IPS-18a (cell line): ENCODE data around the gene NTN1.

Experiments
- H3K27ac ChIP-seq: one replicate; pipeline ENCODE4 v1.5.1; 2013; ENCODE audit warnings: low read length
- H3K27me3 ChIP-seq: one replicate; pipeline ENCODE4 v1.6.1; 2013; ENCODE audit warnings: mild to moderate bottlenecking, low read length; ENCODE audit not compliant: control insufficient read depth, insufficient read depth
- H3K36me3 ChIP-seq: one replicate; pipeline ENCODE4 v1.6.1; 2013; ENCODE audit warnings: low read depth, low read length; ENCODE audit not compliant: control insufficient read depth
- H3K4me1 ChIP-seq: one replicate; pipeline ENCODE4 v1.6.1; 2013; ENCODE audit warnings: low read depth, low read length; ENCODE audit not compliant: control insufficient read depth
- H3K4me3 ChIP-seq: one replicate; pipeline ENCODE4 v1.5.1; 2013; ENCODE audit warnings: low read length
- H3K9ac ChIP-seq: one replicate; pipeline ENCODE4 v1.6.1; 2013; ENCODE audit warnings: mild to moderate bottlenecking, low read length, moderate library complexity
- H3K9me3 ChIP-seq: one replicate; pipeline ENCODE4 v1.6.1; 2013; ENCODE audit warnings: low read depth, low read length; ENCODE audit not compliant: control insufficient read depth

NTN1 gene

DNA sequence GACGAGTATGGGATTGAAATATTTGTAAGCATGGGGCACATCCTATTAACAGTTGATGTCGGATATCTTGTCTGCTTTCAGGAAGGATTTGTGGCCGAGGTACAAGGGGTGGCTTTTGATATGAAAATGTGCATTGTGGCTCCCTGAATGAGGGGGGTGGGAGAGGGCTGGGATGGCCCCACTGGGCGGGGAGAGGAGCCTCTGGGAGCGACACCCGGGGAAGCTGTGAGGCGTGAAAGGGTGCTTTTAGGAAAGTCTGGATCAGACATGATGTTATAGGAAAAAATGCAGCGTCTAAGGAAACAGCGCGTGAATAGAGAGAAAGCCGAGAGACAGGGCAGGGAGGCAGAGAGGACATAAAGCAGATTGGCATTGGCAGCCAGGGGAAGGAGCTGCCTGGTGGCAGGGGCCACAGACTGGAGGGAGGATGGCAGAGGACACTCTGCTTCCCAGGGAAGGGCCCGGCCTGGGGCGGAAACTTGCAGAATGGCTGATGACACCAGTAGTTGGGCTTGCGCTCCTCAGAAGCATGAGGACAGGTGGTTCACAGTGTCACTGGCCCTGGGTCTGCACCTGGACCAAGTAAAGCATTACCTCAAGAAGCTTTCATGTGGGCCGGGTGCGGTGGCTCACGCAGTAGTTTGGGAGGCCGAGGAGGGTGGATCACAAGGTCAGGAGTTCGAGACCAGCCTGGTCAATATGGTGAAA, 95.7 kb downstream of the NTN1 start:
- peaks cover 25% of the 10 kb centered on the region for H3K27me3 ChIP-seq
- H3K9me3 ChIP-seq: no peaks in the 10 kb centered on the region
- no peak overlapping the region for H3K27ac ChIP-seq
- no peak overlapping the region for H3K9ac ChIP-seq
- no peak overlapping the region for H3K4me3 ChIP-seq
- peaks cover 17% of the 10 kb centered on the region for H3K4me1 ChIP-seq
- H3K36me3 ChIP-seq: no peaks in the 10 kb centered on the region

DNA sequence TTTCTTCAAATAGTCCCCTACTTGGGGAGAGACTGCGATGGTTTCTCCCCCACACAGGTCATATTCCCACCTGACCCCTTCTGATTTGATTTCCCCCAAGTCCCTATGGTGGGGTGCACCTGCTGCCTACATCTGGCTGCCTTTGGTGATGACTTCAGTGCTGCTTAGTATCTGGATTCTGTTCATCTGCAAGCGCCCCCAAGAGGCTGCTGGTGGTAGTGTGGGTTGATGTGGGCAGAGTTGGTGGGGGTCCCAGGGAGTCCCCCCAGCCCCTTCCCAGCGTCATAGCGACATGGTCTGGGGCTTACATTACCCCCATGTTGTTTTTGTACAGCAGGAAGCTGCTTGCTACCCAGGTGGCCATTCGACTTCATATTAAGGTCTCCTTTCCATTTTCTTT, 99.2 kb downstream of the NTN1 start:
- no peak overlapping the region for H3K9ac ChIP-seq
- no peak overlapping the region for H3K27ac ChIP-seq

DNA sequence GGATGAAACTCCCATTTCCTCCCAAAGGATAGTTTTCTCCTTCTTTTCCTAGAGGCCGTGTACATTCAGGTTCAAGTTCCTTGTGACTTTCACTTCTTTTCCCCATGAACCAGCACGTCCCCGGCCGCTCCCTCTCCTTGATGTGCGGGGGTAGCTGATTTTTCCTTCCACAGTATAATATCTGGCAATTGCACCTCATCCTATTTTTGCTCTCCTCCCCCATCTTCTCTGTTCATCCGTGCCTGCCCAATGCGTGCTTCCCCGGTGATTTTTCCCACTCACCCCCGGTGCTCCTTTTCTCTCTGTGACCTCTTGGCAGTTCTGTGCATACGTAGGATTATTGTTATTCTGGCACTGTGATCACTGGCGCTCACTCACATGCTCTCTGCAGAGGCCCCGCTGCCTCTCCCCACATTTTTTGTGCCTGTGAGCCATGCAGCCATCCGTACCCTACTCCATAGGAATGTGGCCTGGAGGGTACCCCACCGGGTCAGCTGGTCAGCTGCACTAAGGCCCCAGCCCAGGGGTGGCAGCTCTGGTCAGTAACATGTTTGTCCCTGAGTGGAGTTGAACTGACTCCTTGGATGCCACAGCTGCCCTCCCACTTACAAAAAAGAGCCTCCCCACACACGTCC, 100.0 kb downstream of the NTN1 start:
- Histone ChIP-seq H3K9me3 (no peaks in the 10 kb centered on the region), H3K4me1 (peaks cover 5% of the 10 kb centered on the region), H3K27me3 (peaks cover 8% of the 10 kb centered on the region), H3K27ac (no peak overlapping the region), H3K4me3 (no peak overlapping the region), H3K36me3 (no peaks in the 10 kb centered on the region), H3K9ac (no peak overlapping the region)

More for the DNA sequence above, 99.2 kb downstream of the NTN1 start:
- Histone ChIP-seq H3K4me3 (no peak overlapping the region), H3K36me3 (no peaks in the 10 kb centered on the region), H3K27me3 (peaks cover 15% of the 10 kb centered on the region), H3K9me3 (no peaks in the 10 kb centered on the region), H3K4me1 (peaks cover 11% of the 10 kb centered on the region)

DNA sequence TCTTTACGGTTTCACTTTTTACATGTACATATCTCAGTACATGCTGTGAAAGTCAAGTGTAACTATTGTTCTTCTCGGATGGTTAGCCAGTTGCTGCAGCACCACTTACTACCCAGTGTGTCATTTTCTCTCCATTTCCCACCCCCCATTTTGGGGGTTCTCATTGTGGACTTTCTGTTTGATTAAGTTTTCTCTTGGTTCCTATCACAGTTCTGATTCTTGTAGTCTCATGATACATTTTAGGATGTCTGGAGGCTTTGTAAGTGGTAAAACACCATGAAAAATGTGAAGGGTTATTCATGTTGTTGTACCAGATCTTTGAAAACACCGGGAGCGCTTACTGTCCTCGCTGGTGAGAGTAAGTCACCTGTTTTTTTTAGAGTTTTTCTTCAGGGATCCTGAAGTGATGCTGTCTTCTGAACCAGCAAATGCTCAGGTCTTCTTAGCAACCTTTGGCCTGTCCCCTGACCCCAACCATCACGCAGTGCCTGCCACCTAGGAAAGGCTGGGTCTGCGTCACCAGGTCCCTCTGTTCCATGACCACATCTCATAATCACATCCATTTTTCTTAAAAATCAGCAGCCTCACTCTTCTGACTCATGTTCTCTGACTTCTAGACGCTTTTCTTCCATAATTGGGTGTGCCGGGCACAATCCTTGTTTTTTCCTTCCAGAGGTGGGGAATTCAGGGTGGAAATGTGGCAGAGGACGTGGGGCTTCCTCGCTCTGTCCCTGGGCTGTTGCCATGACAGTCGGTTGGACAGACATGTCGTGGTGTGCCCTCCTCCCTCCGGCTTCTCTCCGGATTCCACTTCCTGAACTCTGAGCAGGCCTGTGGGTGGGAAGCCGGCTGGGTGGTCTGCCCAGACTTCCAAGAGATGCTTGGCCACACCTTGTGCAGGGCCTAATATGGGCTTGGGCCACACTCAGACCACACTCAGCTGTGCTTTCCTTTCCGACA, 102.6 kb downstream of the NTN1 start:
- H3K36me3 ChIP-seq: no peaks in the 10 kb centered on the region
- no peaks in the 10 kb centered on the region for H3K9me3 ChIP-seq
- H3K9ac ChIP-seq: no peak overlapping the region
- no peaks in the 10 kb centered on the region for H3K4me1 ChIP-seq
- no peak overlapping the region for H3K4me3 ChIP-seq
- H3K27me3 ChIP-seq: no peaks in the 10 kb centered on the region
- no peak overlapping the region for H3K27ac ChIP-seq

DNA sequence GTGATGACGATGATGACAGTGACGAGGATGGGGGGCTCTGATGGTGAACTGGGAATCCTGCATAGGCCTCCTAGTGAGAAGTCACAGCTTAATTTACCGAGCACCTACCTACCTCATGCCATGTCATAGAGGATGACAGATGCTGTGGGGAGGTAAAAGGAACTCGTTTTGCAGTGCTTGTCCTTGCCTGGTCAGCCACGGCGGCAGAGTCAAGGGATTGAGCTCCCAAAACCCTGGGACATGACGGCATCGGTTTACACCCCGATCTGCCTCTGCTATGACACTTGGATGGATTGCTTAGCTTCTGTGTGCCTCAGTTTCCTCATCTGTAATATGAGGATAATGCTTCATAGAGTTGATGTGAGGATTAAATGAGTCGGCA, 103.2 kb downstream of the NTN1 start:
- Histone ChIP-seq H3K4me1 (no peaks in the 10 kb centered on the region), H3K9me3 (no peaks in the 10 kb centered on the region), H3K9ac (no peak overlapping the region)

DNA sequence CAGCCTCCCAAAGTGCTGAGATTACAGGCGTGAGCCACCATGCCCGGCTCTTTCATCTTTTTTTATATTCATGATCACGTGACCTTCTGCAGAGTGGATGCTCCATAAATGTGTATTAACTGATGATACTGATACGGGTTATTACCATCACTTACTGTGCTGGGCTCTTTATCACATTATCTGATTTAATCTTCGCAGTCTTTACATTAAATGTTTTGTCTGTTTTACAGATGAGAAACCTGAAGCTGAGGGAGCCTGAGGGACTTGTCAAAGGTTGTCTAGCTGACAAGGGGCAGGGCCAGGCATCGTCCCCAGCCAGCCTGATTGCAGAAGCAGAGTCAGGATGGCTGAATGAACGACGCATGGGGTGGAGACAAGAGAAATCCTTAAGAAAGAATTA, 104.4 kb downstream of the NTN1 start:
- no peaks in the 10 kb centered on the region for H3K4me1 ChIP-seq
- no peaks in the 10 kb centered on the region for H3K36me3 ChIP-seq
- H3K9me3 ChIP-seq: no peaks in the 10 kb centered on the region
- no peak overlapping the region for H3K4me3 ChIP-seq
- H3K27me3 ChIP-seq: no peaks in the 10 kb centered on the region
- H3K9ac ChIP-seq: no peak overlapping the region
- H3K27ac ChIP-seq: no peak overlapping the region

More for the DNA sequence above, 103.2 kb downstream of the NTN1 start:
- Histone ChIP-seq H3K36me3 (no peaks in the 10 kb centered on the region), H3K27me3 (no peaks in the 10 kb centered on the region), H3K4me3 (no peak overlapping the region), H3K27ac (no peak overlapping the region)

DNA sequence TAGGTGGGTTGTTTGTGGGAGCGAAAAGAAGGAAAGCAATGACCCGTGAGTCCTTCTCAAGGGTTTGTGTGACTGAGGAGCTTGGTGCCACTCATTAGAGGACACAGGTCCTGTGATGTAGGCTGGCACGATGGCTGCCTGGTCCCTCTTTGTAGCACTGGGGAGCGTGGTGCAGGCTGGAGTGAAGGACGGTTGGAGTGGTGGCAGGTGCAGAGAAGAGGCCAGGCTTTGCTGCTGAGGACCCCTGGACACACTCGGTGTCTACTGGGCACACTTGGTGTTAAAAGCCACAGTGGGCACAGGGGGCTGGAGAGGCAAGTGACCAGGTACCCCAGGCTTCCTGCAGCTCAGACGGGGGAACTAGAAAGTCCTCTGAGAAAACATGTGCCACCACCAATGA, 106.0 kb downstream of the NTN1 start:
- Histone ChIP-seq H3K4me3 (no peak overlapping the region), H3K9ac (no peak overlapping the region)

DNA sequence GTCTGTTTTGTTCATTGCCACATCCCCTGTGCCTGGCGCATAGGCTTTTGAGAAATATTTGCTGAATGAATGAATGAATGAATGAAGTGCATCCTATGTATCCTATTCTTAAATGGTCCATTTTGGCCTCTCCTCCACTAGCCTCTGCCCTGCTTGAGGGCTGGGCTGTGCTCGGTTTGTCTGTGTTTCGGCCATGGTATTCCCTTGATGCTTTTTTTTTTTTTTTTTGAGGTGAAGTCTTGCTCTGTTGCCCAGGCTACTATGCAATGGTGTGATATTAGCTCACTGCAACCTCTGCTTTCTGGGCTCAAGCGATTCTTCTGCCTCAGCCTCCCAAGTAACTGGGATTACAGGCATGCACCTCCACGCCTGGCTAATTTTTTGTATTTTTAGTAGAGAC, 110.1 kb downstream of the NTN1 start:
- Histone ChIP-seq H3K27me3 (no peaks in the 10 kb centered on the region), H3K4me3 (no peak overlapping the region), H3K27ac (no peak overlapping the region), H3K9me3 (no peaks in the 10 kb centered on the region), H3K4me1 (no peaks in the 10 kb centered on the region), H3K36me3 (no peaks in the 10 kb centered on the region), H3K9ac (no peak overlapping the region)

More for the DNA sequence above, 106.0 kb downstream of the NTN1 start:
- Histone ChIP-seq H3K9me3 (no peaks in the 10 kb centered on the region), H3K27me3 (no peaks in the 10 kb centered on the region), H3K4me1 (no peaks in the 10 kb centered on the region), H3K27ac (no peak overlapping the region), H3K36me3 (no peaks in the 10 kb centered on the region)

DNA sequence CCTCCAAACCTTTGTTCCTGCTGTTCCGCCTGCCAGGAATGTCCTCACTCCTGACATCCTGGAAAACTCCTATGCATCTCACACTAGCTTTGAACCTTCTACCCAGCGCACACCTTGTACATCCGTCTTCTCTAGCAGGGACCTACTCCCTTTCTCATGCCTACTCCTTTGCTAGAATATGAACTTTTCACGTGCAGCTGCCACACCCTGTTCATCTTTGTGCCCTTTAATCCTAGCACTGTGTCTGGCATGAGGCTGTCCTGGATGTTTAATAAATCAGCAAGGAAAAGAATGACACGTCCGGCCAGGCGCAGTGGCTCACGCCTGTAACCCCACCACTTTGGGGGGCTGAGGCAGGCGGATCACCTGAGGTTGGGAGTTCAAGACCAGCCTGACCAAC, 111.0 kb downstream of the NTN1 start:
- Histone ChIP-seq H3K4me3 (no peak overlapping the region), H3K9me3 (no peaks in the 10 kb centered on the region), H3K36me3 (no peaks in the 10 kb centered on the region), H3K27me3 (no peaks in the 10 kb centered on the region), H3K9ac (no peak overlapping the region), H3K4me1 (no peaks in the 10 kb centered on the region), H3K27ac (no peak overlapping the region)

DNA sequence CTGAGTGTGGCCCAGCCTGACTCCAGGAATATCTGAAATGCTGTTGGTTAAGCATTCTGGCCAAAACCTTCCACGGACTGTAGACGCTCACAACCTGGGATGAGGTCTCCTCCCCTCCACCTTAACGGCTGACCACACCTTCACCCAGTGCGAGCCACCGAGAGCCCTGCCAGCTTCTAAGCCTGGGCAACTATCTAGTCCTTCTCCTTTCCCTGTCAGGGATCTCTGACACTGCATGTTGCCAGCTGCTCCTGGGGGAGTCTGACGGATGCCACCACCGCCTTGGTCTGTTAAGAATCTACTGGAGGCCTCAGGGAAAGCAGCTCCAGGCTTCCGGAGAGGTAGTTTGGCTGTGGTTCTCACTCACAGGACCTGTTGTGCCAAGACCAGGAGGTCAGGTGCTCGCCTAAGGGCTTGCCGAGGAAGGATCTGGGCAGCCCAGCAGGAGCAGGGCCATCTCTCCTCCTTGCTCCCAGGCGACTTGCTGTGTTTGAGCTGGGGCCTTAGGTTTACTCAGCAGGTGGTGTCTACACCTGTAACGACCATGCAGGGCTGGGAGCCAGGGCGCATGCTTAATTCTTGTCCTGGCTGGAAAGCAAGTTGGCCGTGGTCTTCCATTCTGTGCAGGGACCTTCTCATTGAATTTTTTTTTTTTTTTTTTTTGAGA, 111.8 kb downstream of the NTN1 start:
- Histone ChIP-seq H3K27me3 (no peaks in the 10 kb centered on the region), H3K9me3 (no peaks in the 10 kb centered on the region)

DNA sequence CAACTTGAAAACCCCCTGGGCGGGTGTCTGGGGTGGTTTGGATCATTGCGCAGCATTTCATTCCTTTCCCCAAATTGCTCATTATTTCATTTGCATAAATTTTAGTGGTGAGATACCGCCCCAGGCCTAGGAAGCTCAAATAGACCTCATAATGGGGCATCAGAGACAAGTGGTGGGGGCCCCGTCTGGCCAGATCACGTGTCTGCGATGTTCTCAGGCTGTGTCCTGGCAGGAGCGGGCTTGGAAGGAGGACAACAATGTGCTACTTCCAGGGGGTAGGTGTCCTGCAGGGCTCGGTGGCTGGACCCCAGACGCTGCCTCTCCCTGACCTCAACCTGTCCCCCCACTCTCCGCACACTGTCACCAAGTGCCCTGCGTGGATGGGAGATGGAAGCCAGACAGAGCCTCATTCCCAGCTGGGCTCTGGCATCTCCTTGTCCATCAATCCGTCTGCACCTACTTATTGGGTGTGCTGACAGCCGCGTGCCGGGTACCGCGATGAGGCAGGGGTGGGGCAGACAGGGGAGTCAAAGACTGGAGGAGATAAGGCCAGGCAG, 116.9 kb downstream of the NTN1 start:
- H3K9me3 ChIP-seq: no peaks in the 10 kb centered on the region
- no peak overlapping the region for H3K27ac ChIP-seq
- H3K4me1 ChIP-seq: no peaks in the 10 kb centered on the region
- H3K27me3 ChIP-seq: no peaks in the 10 kb centered on the region
- H3K9ac ChIP-seq: no peak overlapping the region
- H3K36me3 ChIP-seq: no peaks in the 10 kb centered on the region
- no peak overlapping the region for H3K4me3 ChIP-seq

More for the DNA sequence above, 111.8 kb downstream of the NTN1 start:
- Histone ChIP-seq H3K4me1 (no peaks in the 10 kb centered on the region), H3K4me3 (no peak overlapping the region), H3K36me3 (no peaks in the 10 kb centered on the region), H3K9ac (no peak overlapping the region), H3K27ac (no peak overlapping the region)
